PC-9 (cell line): ENCODE results near the gene RRBP1.

Experiments
- EZH2 ChIP-seq: fragments of 200-600 bp; sonication (generic); IDR thresholded peaks from 2 replicates; pipeline ENCODE4 v1.8.0; 2017; ENCODE audit warnings: antibody characterized with exemption, low read depth
- TF ChIP-seq, protein P1 (sequence below): fragments of 200-600 bp; sonication (generic); conservative IDR thresholded peaks from 2 replicates; pipeline ENCODE4 v1.6.1; 2017; ENCODE audit warnings: mixed run types, antibody characterized with exemption, mild to moderate bottlenecking, moderate library complexity

DNA sequence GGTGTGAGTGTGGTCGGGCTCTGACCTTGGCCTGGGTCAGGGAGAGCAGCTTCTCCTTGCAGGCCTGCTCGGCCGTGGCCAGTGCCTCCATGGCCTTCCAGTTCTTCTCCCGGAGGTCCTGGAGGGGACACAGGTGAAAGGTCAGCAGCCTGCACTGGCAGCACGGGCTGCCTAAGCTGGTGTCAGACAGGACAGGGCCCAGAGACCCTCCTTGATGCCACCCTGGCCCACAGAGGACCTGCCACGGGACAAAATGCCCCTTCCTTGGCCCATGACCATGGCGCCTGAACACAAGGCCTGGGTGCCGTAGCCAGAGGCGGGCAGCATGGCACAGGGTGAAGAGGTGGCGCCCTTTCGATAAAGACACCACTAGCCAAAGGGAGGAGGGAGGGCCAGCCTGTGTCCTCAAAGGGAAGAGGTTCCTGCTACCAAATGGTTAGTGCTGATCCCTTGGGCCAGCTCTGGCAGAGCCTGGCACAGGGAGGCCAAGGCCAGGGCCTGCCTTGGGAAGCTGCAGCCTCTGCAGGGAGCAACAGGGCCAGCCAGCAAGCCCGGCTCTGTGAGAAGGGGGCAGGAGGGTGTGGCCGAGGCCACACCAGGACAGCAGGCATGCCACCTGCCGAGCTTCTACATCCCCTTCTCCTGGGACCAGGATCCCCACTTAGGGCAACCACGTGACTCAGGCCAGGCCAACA is 57.3 kb downstream of the RRBP1 start:
- TF ChIP-seq, protein P1, sequence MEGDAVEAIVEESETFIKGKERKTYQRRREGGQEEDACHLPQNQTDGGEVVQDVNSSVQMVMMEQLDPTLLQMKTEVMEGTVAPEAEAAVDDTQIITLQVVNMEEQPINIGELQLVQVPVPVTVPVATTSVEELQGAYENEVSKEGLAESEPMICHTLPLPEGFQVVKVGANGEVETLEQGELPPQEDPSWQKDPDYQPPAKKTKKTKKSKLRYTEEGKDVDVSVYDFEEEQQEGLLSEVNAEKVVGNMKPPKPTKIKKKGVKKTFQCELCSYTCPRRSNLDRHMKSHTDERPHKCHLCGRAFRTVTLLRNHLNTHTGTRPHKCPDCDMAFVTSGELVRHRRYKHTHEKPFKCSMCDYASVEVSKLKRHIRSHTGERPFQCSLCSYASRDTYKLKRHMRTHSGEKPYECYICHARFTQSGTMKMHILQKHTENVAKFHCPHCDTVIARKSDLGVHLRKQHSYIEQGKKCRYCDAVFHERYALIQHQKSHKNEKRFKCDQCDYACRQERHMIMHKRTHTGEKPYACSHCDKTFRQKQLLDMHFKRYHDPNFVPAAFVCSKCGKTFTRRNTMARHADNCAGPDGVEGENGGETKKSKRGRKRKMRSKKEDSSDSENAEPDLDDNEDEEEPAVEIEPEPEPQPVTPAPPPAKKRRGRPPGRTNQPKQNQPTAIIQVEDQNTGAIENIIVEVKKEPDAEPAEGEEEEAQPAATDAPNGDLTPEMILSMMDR: no peak
- no peak for TF ChIP-seq EZH2
